GM15510 (cell line): Measurements from ENCODE around the gene PSMD2.

Experiments
- POLR2A ChIP-seq: IDR thresholded peaks from 3 replicates; pipeline ENCODE4 v1.6.1; 2011; ENCODE audit warnings: borderline replicate concordance; ENCODE audit not compliant: insufficient read length; ENCODE audit errors: extremely low read depth

Gene PSMD2

GRCh38 chr3:184351511-184352148 lies 52.6 kb downstream of the PSMD2 start:
- no peak for TF ChIP-seq POLR2A

- TF ChIP-seq POLR2A = no peak
These were observed 53.2 kb downstream of the PSMD2 start for GRCh38 chr3:184352149-184352785.

- TF ChIP-seq POLR2A = no peak
These were observed 54.0 kb downstream of the PSMD2 start for GRCh38 chr3:184352897-184353545.

GRCh38 chr3:184353546-184353941 lies 54.5 kb downstream of the PSMD2 start:
- TF ChIP-seq POLR2A = no peak

- no peak for TF ChIP-seq POLR2A
These were observed 55.2 kb downstream of the PSMD2 start for GRCh38 chr3:184354121-184354728.

GRCh38 chr3:184354754-184355153 lies 55.7 kb downstream of the PSMD2 start:
- TF ChIP-seq POLR2A = no peak

- no peak for TF ChIP-seq POLR2A
These were observed 56.4 kb downstream of the PSMD2 start for GRCh38 chr3:184355261-184356040.

- TF ChIP-seq POLR2A = no peak
These were observed 58.4 kb downstream of the PSMD2 start for GRCh38 chr3:184357248-184358123.

GRCh38 chr3:184358124-184358767 lies 59.2 kb downstream of the PSMD2 start:
- TF ChIP-seq POLR2A = no peak
